ENCODE results near the gene COPE.

- TF ChIP-seq, protein P1, sequence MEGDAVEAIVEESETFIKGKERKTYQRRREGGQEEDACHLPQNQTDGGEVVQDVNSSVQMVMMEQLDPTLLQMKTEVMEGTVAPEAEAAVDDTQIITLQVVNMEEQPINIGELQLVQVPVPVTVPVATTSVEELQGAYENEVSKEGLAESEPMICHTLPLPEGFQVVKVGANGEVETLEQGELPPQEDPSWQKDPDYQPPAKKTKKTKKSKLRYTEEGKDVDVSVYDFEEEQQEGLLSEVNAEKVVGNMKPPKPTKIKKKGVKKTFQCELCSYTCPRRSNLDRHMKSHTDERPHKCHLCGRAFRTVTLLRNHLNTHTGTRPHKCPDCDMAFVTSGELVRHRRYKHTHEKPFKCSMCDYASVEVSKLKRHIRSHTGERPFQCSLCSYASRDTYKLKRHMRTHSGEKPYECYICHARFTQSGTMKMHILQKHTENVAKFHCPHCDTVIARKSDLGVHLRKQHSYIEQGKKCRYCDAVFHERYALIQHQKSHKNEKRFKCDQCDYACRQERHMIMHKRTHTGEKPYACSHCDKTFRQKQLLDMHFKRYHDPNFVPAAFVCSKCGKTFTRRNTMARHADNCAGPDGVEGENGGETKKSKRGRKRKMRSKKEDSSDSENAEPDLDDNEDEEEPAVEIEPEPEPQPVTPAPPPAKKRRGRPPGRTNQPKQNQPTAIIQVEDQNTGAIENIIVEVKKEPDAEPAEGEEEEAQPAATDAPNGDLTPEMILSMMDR (IDR thresholded peaks at IDR 0.05; ENCODE audit: low read depth, low read length) = no peak
- no peak for TF ChIP-seq EZH2phosphoT487 (IDR thresholded peaks at IDR 0.05; ENCODE audit: low read depth)
Measured at GRCh38 chr19:18860302-18860700, 58.9 kb downstream of the COPE start.

Data from OCI-LY3 (cell line).